Brain microvascular endothelial cell (primary cell): Measurements from ENCODE around the gene KLRD1.
"Not testable (repeated sequence)": the region's sequence is repeated elsewhere in the genome, so short reads cannot be mapped to it uniquely, and the experiment has no call there.

ENCODE experiments used
- DNase-seq: peaks from one replicate; pipeline ENCODE4 v3.0.0-alpha.2; 2020
- H3K27ac ChIP-seq: fragments of 250-450 bp; sonication (Bioruptor Pico); 2 replicates; pipeline ENCODE4 v1.5.1; 2020; ENCODE audit warnings: mild to moderate bottlenecking, moderate library complexity
- H3K27me3 ChIP-seq: fragments of 250-450 bp; sonication (Bioruptor Pico); replicated peaks from 2 replicates; pipeline ENCODE4 v1.5.1; 2020; ENCODE audit warnings: mild to moderate bottlenecking
- H3K36me3 ChIP-seq: fragments of 250-450 bp; sonication (Bioruptor Pico); replicated peaks from 2 replicates; pipeline ENCODE4 v1.5.1; 2020; ENCODE audit warnings: mild to moderate bottlenecking
- H3K4me3 ChIP-seq: 2 replicates; pipeline ENCODE4 v1.5.1; 2011; ENCODE audit warnings: low read depth, mild to moderate bottlenecking, control low read depth, low read length, moderate library complexity
- CTCF ChIP-seq: IDR thresholded peaks from 2 replicates; pipeline ENCODE4 v1.5.1; 2011; ENCODE audit warnings: low read depth, mild to moderate bottlenecking, moderate library complexity, low read length, control low read depth, inconsistent platforms; ENCODE audit errors: missing control alignments
- in situ Hi-C: cut with HindIII; loops from 2 replicates; pipeline ENCODE4 v1.10.0; 2017; ENCODE audit warnings: low sequenced_read_pairs, low pct_ligation_motif_present

KLRD1 gene

GRCh38 chr12:10341892-10342509 lies 34.3 kb downstream of the KLRD1 start:
- no peak for DNase-seq
- Histone ChIP-seq H3K27me3 (no peaks in the 10 kb centered on the region), H3K36me3 (no peaks in the 10 kb centered on the region), H3K4me3 (no peak overlapping the region), H3K27ac (no peak overlapping the region)
- in situ Hi-C loops: no loop called here
- TF ChIP-seq CTCF: no peak

GRCh38 chr12:10351457-10351856 lies 43.8 kb downstream of the KLRD1 start:
- not testable (repeated sequence) for H3K27me3 ChIP-seq

GRCh38 chr12:10354071-10354470 lies 46.4 kb downstream of the KLRD1 start:
- no peak for DNase-seq
- Histone ChIP-seq H3K4me3 (no peak overlapping the region), H3K36me3 (no peaks in the 10 kb centered on the region), H3K27ac (no peak overlapping the region), H3K27me3 (no peaks in the 10 kb centered on the region)
- TF ChIP-seq CTCF: no peak
- in situ Hi-C loops: no loop called here

More at GRCh38 chr12:10351457-10351856, 43.8 kb downstream of the KLRD1 start:
- H3K36me3 ChIP-seq, H3K4me3 ChIP-seq, in situ Hi-C loops, DNase-seq, H3K27ac ChIP-seq: not testable (repeated sequence)

GRCh38 chr12:10354502-10354901 lies 46.8 kb downstream of the KLRD1 start:
- DNase-seq: no peak
- TF ChIP-seq CTCF: no peak
- Histone ChIP-seq H3K27ac (no peak overlapping the region), H3K4me3 (no peak overlapping the region), H3K36me3 (no peaks in the 10 kb centered on the region), H3K27me3 (no peaks in the 10 kb centered on the region)
- in situ Hi-C loops: no loop called here

GRCh38 chr12:10358131-10358530 lies 50.5 kb downstream of the KLRD1 start:
- in situ Hi-C loops: no loop called here
- no peaks in the 10 kb centered on the region for H3K36me3 ChIP-seq
- no peak overlapping the region for H3K4me3 ChIP-seq
- DNase-seq: no peak
- no peaks in the 10 kb centered on the region for H3K27me3 ChIP-seq
- no peak for TF ChIP-seq CTCF
- no peak overlapping the region for H3K27ac ChIP-seq

GRCh38 chr12:10358969-10359368 lies 51.3 kb downstream of the KLRD1 start:
- no peaks in the 10 kb centered on the region for H3K36me3 ChIP-seq
- no peak for TF ChIP-seq CTCF
- H3K27me3 ChIP-seq: no peaks in the 10 kb centered on the region
- no peak overlapping the region for H3K4me3 ChIP-seq
- DNase-seq: no peak
- H3K27ac ChIP-seq: no peak overlapping the region
- in situ Hi-C loops: no loop called here
